HepG2 (cell line): ENCODE data around the gene KTI12. TPM values are rescaled to one million over a fixed set of nuclear protein-coding genes. Genes with fewer than 3 reads are reported as not detected.

Experiments
- AFF4 ChIP-seq: sonication (generic); formaldehyde crosslinking; IDR thresholded peaks from 2 replicates; pipeline ENCODE4 v1.4.0; 2020; ENCODE audit warnings: missing genetic modification reagents
- BRCA1 ChIP-seq: sonication (generic); formaldehyde crosslinking; IDR thresholded peaks from 2 replicates; pipeline ENCODE4 v1.4.0; 2020; ENCODE audit warnings: missing genetic modification reagents
- FLYWCH1 ChIP-seq: sonication (generic); formaldehyde crosslinking; IDR thresholded peaks from 2 replicates; pipeline ENCODE4 v1.8.1; 2023; ENCODE audit warnings: mild to moderate bottlenecking, missing genetic modification reagents
- HDAC6 ChIP-seq: fragments of 200-600 bp; sonication (generic); IDR thresholded peaks from 2 replicates; pipeline ENCODE4 v1.7.0; 2017; ENCODE audit warnings: mild to moderate bottlenecking, antibody characterized with exemption, low read length, low read depth
- HNRNPUL1 ChIP-seq: fragments of 200-400 bp; formaldehyde crosslinking; IDR thresholded peaks from 2 replicates; pipeline ENCODE4 v1.6.1; 2017; ENCODE audit warnings: low read depth, mild to moderate bottlenecking, low read length, moderate library complexity
- KIAA2018 ChIP-seq: sonication (generic); formaldehyde crosslinking; IDR thresholded peaks from 2 replicates; pipeline ENCODE4 v1.5.0; 2020; ENCODE audit warnings: mild to moderate bottlenecking, missing genetic modification reagents, borderline replicate concordance
- TRAFD1 ChIP-seq: sonication (generic); formaldehyde crosslinking; IDR thresholded peaks from 2 replicates; pipeline ENCODE4 v1.5.1; 2020; ENCODE audit warnings: missing genetic modification reagents, mild to moderate bottlenecking, borderline replicate concordance
- ZBTB33 ChIP-seq: sonication (generic); formaldehyde crosslinking; IDR thresholded peaks from 2 replicates; pipeline ENCODE4 v1.4.0; 2020; ENCODE audit warnings: missing genetic modification reagents
- ZNF362 ChIP-seq: sonication (generic); formaldehyde crosslinking; IDR thresholded peaks from 2 replicates; pipeline ENCODE4 v1.4.0; 2020; ENCODE audit warnings: missing genetic modification reagents, mild to moderate bottlenecking, borderline replicate concordance
- polyA plus RNA-seq, 8 experiments: library from polyadenylated mRNA; depleted of rRNA in 3 of 8; stranded (reverse) in 7 of 8; unstranded in 1 of 8; fragments of >200 nt; fragmentation: Illumina TruSeq in 4 of 8; extraction: Trizol in 4 of 8; gene quantifications; 2 replicates each; pipeline versions ENCODE4 v1.2.1 to v1.2.3, GENCODE V29; 2011 to 2016; ENCODE audit warnings: low read depth in 4 of 8, missing spikeins in 1 of 8, mixed read lengths in 1 of 8; ENCODE audit not compliant: insufficient read depth in 1 of 8
- total RNA-seq, 5 experiments: library from RNA; depleted of rRNA; stranded (reverse); fragments of >200 nt; fragmentation: Illumina TruSeq; extraction: Trizol; gene quantifications; 2 replicates each; pipeline ENCODE4 v1.2.3, GENCODE V29; 2016; ENCODE audit warnings: low read depth in 1 of 5

The KTI12 gene
- total and polyA plus RNA-seq, 2 of the 13 experiments (the other 11 are each of a cell fraction or from before 2014, with no cell fraction given), result 7.4 to 10.2 TPM

- TF ChIP-seq KIAA2018 (CRISPR knock-in tag) (no peak), AFF4 (CRISPR knock-in tag) (0 out of 2 replicates have a peak, but pooled peaks have one; percentile 46), FLYWCH1 (CRISPR knock-in tag) (no peak), HDAC6 (no peak), TRAFD1 (no peak), ZBTB33 (no peak), HNRNPUL1 (no peak), BRCA1 (peak; percentile 58; the same call in 1 of the 2 replicates), ZNF362 (CRISPR knock-in tag) (no peak; the same call in none of the 2 replicates)
These were observed at the start of gene KTI12 (continued) for GRCh38 chr1:52033190-52034049.
